DMS153 treated with DMSO at 0.1 percent for 48 hours (cell line): Measurements from ENCODE around the gene NFAM1.

Experiments
- DNase-seq: peaks from one replicate; lab custom pipeline; 2025; ENCODE audit not compliant: unreplicated experiment; lab: John Stamatoyannopoulos, UW

NFAM1 gene

GRCh38 chr22:42416671-42417230 lies 15.5 kb downstream of the NFAM1 start:
- DNase-seq = no peak

GRCh38 chr22:42414565-42415303 lies 17.5 kb downstream of the NFAM1 start:
- DNase-seq = no peak

- DNase-seq = no peak
These were observed 18.2 kb downstream of the NFAM1 start for GRCh38 chr22:42414021-42414420.

GRCh38 chr22:42412744-42413333 lies 19.4 kb downstream of the NFAM1 start:
- DNase-seq = no peak

- DNase-seq = no peak
These were observed 21.5 kb downstream of the NFAM1 start for GRCh38 chr22:42410708-42411107.

GRCh38 chr22:42408810-42409529 lies 23.2 kb downstream of the NFAM1 start:
- no peak for DNase-seq

GRCh38 chr22:42408276-42408675 lies 23.9 kb downstream of the NFAM1 start:
- no peak for DNase-seq

- DNase-seq = no peak
These were observed 27.9 kb downstream of the NFAM1 start for GRCh38 chr22:42404266-42404665.

- DNase-seq = no peak
These were observed 30.5 kb downstream of the NFAM1 start for GRCh38 chr22:42401535-42402334.

- DNase-seq = no peak
These were observed 31.2 kb downstream of the NFAM1 start for GRCh38 chr22:42400811-42401534.

GRCh38 chr22:42399315-42400271 lies 32.6 kb downstream of the NFAM1 start:
- DNase-seq = peak; percentile 98

GRCh38 chr22:42397332-42398249 lies 34.6 kb downstream of the NFAM1 start:
- no peak for DNase-seq

- DNase-seq = no peak
These were observed 35.4 kb downstream of the NFAM1 start for GRCh38 chr22:42396621-42397331.

- peak; percentile 47 for DNase-seq
These were observed 43.1 kb downstream of the NFAM1 start for GRCh38 chr22:42389143-42389542.

- DNase-seq = peak; percentile 89
These were observed 43.9 kb downstream of the NFAM1 start for GRCh38 chr22:42388130-42388797.

GRCh38 chr22:42387631-42388030 lies 44.6 kb downstream of the NFAM1 start:
- DNase-seq = no peak

- DNase-seq = no peak
These were observed 46.5 kb downstream of the NFAM1 start for GRCh38 chr22:42385696-42386095.
